HL-60 (cell line): ENCODE data around the gene MGAT4B.

Source experiments
- CTCF ChIP-seq: IDR thresholded peaks from one replicate; pipeline ENCODE4 v1.5.1; 2011; ENCODE audit warnings: low read length, control low read depth, inconsistent platforms; ENCODE audit not compliant: insufficient read depth
- GABPA ChIP-seq: IDR thresholded peaks from 2 replicates; pipeline ENCODE4 v1.6.1; 2012; ENCODE audit warnings: low read depth
- POLR2AphosphoS5 ChIP-seq: IDR thresholded peaks from 2 replicates; pipeline ENCODE4 v1.6.1; 2012; ENCODE audit warnings: low read depth
- REST ChIP-seq: IDR thresholded peaks from 2 replicates; pipeline ENCODE4 v1.6.1; 2012; ENCODE audit warnings: low read depth; ENCODE audit not compliant: insufficient replicate concordance

GRCh38 chr5:179818746-179819295, 12.2 kb upstream of the MGAT4B start:
- TF ChIP-seq CTCF (no peak), POLR2AphosphoS5 (no peak; the same call in 1 of the 2 replicates), REST (no peak), GABPA (no peak)
